SK-N-SH (cell line): ENCODE data around the gene NHLH1.

Experiments used
- EP300 ChIP-seq, 2 experiments: IDR thresholded peaks; 2 replicates each; pipeline versions ENCODE4 v1.4.0 to v1.6.1; 2012; ENCODE audit warnings: borderline replicate concordance in 1 of 2, low read depth in 1 of 2, low read length in 1 of 2
- FOXJ3 ChIP-seq: sonication (generic); formaldehyde crosslinking; IDR thresholded peaks from 2 replicates; pipeline ENCODE4 v1.5.1; 2020; ENCODE audit warnings: mild to moderate bottlenecking, missing genetic modification reagents
- GABPA ChIP-seq: IDR thresholded peaks from 2 replicates; pipeline ENCODE4 v1.4.0; 2012; ENCODE audit warnings: low read depth, mild to moderate bottlenecking
- MAX ChIP-seq: IDR thresholded peaks from 2 replicates; pipeline ENCODE4 v1.4.0; 2012; ENCODE audit warnings: low read depth
- NFIC ChIP-seq: IDR thresholded peaks from 2 replicates; pipeline ENCODE4 v1.4.0; 2012; ENCODE audit warnings: borderline replicate concordance
- SIN3A ChIP-seq: IDR thresholded peaks from 2 replicates; pipeline ENCODE4 v1.6.1; 2012; ENCODE audit warnings: low read depth, mild to moderate bottlenecking, low read length, moderate library complexity, borderline replicate concordance
- TAF1 ChIP-seq: IDR thresholded peaks from 2 replicates; pipeline ENCODE4 v1.6.1; 2012; ENCODE audit warnings: low read depth, mild to moderate bottlenecking, low read length, moderate library complexity, borderline replicate concordance
- TEAD4 ChIP-seq: IDR thresholded peaks from 2 replicates; pipeline ENCODE4 v1.4.0; 2012; ENCODE audit warnings: mild to moderate bottlenecking, borderline replicate concordance; ENCODE audit not compliant: insufficient read depth
- USF1 ChIP-seq: IDR thresholded peaks from 2 replicates; pipeline ENCODE4 v1.4.0; 2012; ENCODE audit warnings: low read depth, borderline replicate concordance
- ZBTB33 ChIP-seq: IDR thresholded peaks from 2 replicates; pipeline ENCODE4 v1.4.0; 2012; ENCODE audit warnings: low read depth, borderline replicate concordance
- TF ChIP-seq, protein P1 (sequence below): fragments of 200-600 bp; sonication (generic); IDR thresholded peaks from 2 replicates; pipeline ENCODE4 v1.6.1; 2017; ENCODE audit warnings: antibody characterized with exemption, mild to moderate bottlenecking, moderate library complexity
- TF ChIP-seq, protein P2 (sequence below): IDR thresholded peaks from 2 replicates; pipeline ENCODE4 v1.6.1; 2012; ENCODE audit warnings: mild to moderate bottlenecking, low read depth, low read length, moderate library complexity

GRCh38 chr1:160346958-160347357, 19.9 kb upstream of the NHLH1 start:
- TF ChIP-seq, protein P1, sequence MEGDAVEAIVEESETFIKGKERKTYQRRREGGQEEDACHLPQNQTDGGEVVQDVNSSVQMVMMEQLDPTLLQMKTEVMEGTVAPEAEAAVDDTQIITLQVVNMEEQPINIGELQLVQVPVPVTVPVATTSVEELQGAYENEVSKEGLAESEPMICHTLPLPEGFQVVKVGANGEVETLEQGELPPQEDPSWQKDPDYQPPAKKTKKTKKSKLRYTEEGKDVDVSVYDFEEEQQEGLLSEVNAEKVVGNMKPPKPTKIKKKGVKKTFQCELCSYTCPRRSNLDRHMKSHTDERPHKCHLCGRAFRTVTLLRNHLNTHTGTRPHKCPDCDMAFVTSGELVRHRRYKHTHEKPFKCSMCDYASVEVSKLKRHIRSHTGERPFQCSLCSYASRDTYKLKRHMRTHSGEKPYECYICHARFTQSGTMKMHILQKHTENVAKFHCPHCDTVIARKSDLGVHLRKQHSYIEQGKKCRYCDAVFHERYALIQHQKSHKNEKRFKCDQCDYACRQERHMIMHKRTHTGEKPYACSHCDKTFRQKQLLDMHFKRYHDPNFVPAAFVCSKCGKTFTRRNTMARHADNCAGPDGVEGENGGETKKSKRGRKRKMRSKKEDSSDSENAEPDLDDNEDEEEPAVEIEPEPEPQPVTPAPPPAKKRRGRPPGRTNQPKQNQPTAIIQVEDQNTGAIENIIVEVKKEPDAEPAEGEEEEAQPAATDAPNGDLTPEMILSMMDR: no peak
- TF ChIP-seq SIN3A: no peak
- TF ChIP-seq GABPA: no peak
- TF ChIP-seq ZBTB33: no peak
- no peak for TF ChIP-seq EP300 (IDR thresholded peaks at IDR 0.05; ENCODE audit: borderline replicate concordance in 1 of 2, low read depth in 1 of 2, low read length in 1 of 2)
- TF ChIP-seq, protein P2, sequence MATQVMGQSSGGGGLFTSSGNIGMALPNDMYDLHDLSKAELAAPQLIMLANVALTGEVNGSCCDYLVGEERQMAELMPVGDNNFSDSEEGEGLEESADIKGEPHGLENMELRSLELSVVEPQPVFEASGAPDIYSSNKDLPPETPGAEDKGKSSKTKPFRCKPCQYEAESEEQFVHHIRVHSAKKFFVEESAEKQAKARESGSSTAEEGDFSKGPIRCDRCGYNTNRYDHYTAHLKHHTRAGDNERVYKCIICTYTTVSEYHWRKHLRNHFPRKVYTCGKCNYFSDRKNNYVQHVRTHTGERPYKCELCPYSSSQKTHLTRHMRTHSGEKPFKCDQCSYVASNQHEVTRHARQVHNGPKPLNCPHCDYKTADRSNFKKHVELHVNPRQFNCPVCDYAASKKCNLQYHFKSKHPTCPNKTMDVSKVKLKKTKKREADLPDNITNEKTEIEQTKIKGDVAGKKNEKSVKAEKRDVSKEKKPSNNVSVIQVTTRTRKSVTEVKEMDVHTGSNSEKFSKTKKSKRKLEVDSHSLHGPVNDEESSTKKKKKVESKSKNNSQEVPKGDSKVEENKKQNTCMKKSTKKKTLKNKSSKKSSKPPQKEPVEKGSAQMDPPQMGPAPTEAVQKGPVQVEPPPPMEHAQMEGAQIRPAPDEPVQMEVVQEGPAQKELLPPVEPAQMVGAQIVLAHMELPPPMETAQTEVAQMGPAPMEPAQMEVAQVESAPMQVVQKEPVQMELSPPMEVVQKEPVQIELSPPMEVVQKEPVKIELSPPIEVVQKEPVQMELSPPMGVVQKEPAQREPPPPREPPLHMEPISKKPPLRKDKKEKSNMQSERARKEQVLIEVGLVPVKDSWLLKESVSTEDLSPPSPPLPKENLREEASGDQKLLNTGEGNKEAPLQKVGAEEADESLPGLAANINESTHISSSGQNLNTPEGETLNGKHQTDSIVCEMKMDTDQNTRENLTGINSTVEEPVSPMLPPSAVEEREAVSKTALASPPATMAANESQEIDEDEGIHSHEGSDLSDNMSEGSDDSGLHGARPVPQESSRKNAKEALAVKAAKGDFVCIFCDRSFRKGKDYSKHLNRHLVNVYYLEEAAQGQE: no peak
- no peak for TF ChIP-seq TAF1
- no peak for TF ChIP-seq MAX
- no peak for TF ChIP-seq TEAD4
- TF ChIP-seq FOXJ3: no peak
- TF ChIP-seq NFIC: no peak
- TF ChIP-seq USF1: no peak
